Measurements from ENCODE around the gene OCRL. TPM values are rescaled to one million over a fixed set of nuclear protein-coding genes. Genes with fewer than 3 reads are reported as not detected.

The OCRL gene
- total and polyA plus RNA-seq, 2 of the 13 experiments (the other 11 are each of a cell fraction or from before 2014, with no cell fraction given): 13.4 to 32.0 TPM

DNA sequence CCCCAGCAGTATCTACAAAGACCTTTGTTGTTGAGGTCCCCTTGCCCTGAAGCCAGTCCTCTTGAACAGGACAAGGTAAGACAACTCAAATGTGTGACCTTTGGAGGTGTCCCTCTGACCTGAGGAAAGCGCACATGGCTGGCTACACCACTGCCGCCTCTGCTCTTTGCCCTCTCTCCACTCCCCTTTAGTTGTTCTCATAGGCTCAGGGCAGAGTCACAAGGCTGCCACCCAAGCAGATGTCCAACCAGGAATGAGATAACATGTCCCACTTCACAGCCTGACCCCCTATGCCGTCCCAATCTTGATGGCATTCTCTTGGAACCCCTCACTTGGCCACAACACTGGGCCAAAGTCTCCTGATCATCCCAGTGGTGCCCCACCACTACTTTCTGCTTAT lies 68.4 kb downstream of the OCRL start:
- ChIA-PET POLR2A (no interaction called here), CTCF (ENCODE audit: low intra/inter-chr PET ratio, low total read pairs) (interaction anchor here (1.7 kb wide), 1 partner anchor 118 kb away, joined by 6 read pairs; no protein-coding TSS in a partner anchor)
- Histone ChIP-seq H3K79me2 (ENCODE audit: insufficient read depth, low read length) (no peaks in the 10 kb centered on the region), H4K20me1 (ENCODE audit: insufficient read depth, low read length) (no peaks in the 10 kb centered on the region), H3K4me1 (ENCODE audit: insufficient read depth, low read length) (0 out of 2 replicates have a peak, but pooled peaks cover 8% of the 10 kb centered on the region), H3K27me3 (ENCODE audit: control insufficient read depth in 1 of 2, insufficient read depth in 2 of 2, low read length in 2 of 2) (no peaks in the 10 kb centered on the region), H2AFZ (ENCODE audit: low read length) (no peak overlapping the region), H3K36me3 (replicated peaks in 1 of 2; ENCODE audit: control insufficient read depth in 1 of 2, insufficient read depth in 2 of 2, low read length in 2 of 2) (no peaks in the 10 kb centered on the region), H3K9ac (ENCODE audit: insufficient read depth, low read depth, low read length) (no peak overlapping the region), H3K4me3 (replicated peaks in 1 of 3; ENCODE audit: insufficient read depth in 1 of 3, low read depth in 2 of 3, low read length in 3 of 3) (no peak overlapping the region), H3K27ac (ENCODE audit: extremely low read length, insufficient read depth, low read length) (no peak overlapping the region), H3K9me3 (ENCODE audit: low read length) (no peaks in the 10 kb centered on the region), H3K4me2 (ENCODE audit: low read depth, low read length) (no peak overlapping the region)
- no TSS peak for BruUV-seq (replicated peaks)
- in situ Hi-C loops (cut with HindIII; ENCODE audit: extremely low pct_ligation_motif_present, low pct_unique_long_range_greater_than_20kb): loop anchor here (5.0 to 25.0 kb wide), 2 partner anchors 119 to 454 kb away; no protein-coding TSS in a partner anchor
- DNase-seq (ENCODE audit: low spot score) (no peak), FAIRE-seq (no peak), ATAC-seq (no peak)
- intact Hi-C loops (cut with micrococcal nuclease; ENCODE audit: unreplicated experiment): no loop called here
- WGBS (ENCODE audit: low lambda C conversion rate): 0% methylated on average over 1 of the region's 3 CpGs
- TF ChIP-seq, protein P1, sequence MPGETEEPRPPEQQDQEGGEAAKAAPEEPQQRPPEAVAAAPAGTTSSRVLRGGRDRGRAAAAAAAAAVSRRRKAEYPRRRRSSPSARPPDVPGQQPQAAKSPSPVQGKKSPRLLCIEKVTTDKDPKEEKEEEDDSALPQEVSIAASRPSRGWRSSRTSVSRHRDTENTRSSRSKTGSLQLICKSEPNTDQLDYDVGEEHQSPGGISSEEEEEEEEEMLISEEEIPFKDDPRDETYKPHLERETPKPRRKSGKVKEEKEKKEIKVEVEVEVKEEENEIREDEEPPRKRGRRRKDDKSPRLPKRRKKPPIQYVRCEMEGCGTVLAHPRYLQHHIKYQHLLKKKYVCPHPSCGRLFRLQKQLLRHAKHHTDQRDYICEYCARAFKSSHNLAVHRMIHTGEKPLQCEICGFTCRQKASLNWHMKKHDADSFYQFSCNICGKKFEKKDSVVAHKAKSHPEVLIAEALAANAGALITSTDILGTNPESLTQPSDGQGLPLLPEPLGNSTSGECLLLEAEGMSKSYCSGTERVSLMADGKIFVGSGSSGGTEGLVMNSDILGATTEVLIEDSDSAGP (CRISPR knock-in tag; IDR thresholded peaks at IDR 0.05; ENCODE audit: borderline replicate concordance): no peak
- TF ChIP-seq JUN (CRISPR knock-in tag; IDR thresholded peaks at IDR 0.05): no peak
- no peak for TF ChIP-seq ZNF850 (CRISPR knock-in tag; conservative IDR thresholded peaks at IDR 0.05)
- TF ChIP-seq, protein P2, sequence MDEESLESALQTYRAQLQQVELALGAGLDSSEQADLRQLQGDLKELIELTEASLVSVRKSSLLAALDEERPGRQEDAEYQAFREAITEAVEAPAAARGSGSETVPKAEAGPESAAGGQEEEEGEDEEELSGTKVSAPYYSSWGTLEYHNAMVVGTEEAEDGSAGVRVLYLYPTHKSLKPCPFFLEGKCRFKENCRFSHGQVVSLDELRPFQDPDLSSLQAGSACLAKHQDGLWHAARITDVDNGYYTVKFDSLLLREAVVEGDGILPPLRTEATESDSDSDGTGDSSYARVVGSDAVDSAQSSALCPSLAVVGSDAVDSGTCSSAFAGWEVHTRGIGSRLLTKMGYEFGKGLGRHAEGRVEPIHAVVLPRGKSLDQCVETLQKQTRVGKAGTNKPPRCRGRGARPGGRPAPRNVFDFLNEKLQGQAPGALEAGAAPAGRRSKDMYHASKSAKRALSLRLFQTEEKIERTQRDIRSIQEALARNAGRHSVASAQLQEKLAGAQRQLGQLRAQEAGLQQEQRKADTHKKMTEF (CRISPR knock-in tag; IDR thresholded peaks at IDR 0.05): no peak
- TF ChIP-seq, protein P3, sequence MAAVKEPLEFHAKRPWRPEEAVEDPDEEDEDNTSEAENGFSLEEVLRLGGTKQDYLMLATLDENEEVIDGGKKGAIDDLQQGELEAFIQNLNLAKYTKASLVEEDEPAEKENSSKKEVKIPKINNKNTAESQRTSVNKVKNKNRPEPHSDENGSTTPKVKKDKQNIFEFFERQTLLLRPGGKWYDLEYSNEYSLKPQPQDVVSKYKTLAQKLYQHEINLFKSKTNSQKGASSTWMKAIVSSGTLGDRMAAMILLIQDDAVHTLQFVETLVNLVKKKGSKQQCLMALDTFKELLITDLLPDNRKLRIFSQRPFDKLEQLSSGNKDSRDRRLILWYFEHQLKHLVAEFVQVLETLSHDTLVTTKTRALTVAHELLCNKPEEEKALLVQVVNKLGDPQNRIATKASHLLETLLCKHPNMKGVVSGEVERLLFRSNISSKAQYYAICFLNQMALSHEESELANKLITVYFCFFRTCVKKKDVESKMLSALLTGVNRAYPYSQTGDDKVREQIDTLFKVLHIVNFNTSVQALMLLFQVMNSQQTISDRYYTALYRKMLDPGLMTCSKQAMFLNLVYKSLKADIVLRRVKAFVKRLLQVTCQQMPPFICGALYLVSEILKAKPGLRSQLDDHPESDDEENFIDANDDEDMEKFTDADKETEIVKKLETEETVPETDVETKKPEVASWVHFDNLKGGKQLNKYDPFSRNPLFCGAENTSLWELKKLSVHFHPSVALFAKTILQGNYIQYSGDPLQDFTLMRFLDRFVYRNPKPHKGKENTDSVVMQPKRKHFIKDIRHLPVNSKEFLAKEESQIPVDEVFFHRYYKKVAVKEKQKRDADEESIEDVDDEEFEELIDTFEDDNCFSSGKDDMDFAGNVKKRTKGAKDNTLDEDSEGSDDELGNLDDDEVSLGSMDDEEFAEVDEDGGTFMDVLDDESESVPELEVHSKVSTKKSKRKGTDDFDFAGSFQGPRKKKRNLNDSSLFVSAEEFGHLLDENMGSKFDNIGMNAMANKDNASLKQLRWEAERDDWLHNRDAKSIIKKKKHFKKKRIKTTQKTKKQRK (IDR thresholded peaks at IDR 0.05; ENCODE audit: low read length): no peak
- no peak for TF ChIP-seq MXD4 (CRISPR knock-in tag; IDR thresholded peaks at IDR 0.05)
- no peak for TF ChIP-seq HDAC6 (IDR thresholded peaks at IDR 0.05; ENCODE audit: low read depth, low read length)
- TF ChIP-seq ZNF761 (CRISPR knock-in tag; conservative IDR thresholded peaks at IDR 0.05): no peak
- TF ChIP-seq, protein P4, sequence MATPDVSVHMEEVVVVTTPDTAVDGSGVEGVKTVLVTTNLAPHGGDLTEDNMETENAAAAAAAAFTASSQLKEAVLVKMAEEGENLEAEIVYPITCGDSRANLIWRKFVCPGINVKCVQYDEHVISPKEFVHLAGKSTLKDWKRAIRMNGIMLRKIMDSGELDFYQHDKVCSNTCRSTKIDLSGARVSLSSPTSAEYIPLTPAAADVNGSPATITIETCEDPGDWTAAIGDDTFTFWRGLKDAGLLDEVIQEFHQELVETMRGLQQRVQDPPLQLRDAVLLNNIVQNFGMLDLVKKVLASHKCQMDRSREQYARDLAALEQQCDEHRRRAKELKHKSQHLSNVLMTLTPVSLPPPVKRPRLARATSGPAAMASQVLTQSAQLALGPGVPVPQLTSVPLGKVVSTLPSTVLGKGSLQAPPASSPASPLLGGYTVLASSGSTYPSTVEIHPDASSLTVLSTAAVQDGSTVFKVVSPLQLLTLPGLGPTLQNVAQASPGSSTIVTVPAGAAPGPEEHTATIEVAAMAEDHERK (CRISPR knock-in tag; IDR thresholded peaks at IDR 0.05; ENCODE audit: low read depth): no peak
- no peak for TF ChIP-seq ZNF891 (CRISPR knock-in tag; IDR thresholded peaks at IDR 0.05)
- TF ChIP-seq ZNF260 (CRISPR knock-in tag; IDR thresholded peaks at IDR 0.05; ENCODE audit: borderline replicate concordance, low read depth): no peak
- no peak for TF ChIP-seq JDP2 (CRISPR knock-in tag; IDR thresholded peaks at IDR 0.05; ENCODE audit: borderline replicate concordance)

All from HepG2 (cell line).